Stimulated activated CD8-positive, alpha-beta memory T cell treated with anti-CD3 and anti-CD28 coated beads, Interleukin-7, amount 100 ng/mL, for 4 hours (primary cell): ENCODE measurements around the gene CRHBP.

ENCODE experiments used
- DNase-seq, 2 donors: peaks; one replicate each; pipeline ENCODE4 v3.0.0-alpha.2; 2020; ENCODE audit warnings: low read depth in 2 of 2

The CRHBP gene

DNA sequence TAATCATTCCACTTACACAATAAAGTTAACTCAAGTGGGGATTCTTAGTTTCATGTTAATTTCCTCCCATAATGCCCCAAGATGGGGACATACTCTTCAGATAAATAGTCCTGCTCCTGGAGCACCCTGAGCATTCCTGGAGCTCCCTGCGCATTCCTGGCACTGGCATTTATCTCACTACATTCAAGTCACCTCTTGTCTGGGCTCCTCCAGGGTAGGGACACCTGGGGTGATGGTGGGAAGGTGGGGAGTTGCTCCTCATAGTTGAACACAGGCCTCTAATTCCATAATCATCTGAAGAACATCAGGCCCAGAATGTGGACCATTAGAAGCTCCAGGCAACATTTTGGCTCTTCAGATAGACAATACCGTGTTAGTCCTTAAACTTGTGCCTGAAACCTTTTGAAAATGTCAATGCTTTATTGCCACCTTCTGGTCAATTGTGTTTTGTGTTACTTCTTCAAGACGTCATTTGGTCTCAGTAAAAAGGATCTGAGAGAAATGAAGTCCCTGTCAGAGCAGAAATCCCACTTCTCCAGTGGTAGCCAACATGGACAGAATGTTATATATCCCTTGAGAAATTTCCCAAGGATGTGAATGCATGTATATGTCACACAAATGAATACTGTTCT, 63.2 kb downstream of the CRHBP start:
- no peak for DNase-seq

DNA sequence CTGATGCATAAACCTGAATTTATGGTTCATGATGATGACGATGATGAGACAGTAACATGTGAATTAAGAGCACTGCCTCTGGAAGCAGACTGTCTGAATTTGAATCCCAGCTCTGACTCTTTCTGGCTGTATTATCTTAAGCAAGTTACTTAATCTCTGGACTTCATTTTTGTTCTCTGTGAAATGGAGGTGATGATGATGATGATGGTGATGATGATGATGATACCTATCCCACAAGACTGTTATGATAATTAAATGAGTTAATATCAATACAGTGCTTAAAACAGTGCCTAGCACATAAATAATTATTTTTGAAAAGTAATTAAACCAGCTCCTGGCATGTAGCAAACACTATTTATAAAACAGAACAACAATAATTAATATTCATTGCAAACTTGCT, 64.1 kb downstream of the CRHBP start:
- DNase-seq = no peak

DNA sequence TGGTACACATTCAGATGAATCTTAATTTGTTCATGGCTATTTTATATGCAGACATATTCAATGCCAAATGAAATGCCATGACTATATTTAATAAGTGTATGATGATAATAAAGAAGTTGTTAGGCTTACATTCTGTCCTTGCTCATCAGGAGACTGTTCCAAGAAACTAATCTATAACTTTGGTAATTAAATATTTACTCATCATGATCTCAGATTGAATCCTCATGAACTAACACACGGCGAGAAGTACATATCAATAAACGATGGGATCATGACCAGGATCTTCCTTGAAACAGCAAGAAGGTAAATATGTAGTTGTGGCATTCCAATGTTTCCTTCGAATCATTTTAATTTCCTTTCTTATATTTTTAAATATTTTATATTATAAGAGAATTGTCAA, 64.8 kb downstream of the CRHBP start:
- no peak for DNase-seq
